Astrocyte (in vitro differentiated cells and primary cell): ENCODE results near the gene STUM.

Source experiments
- CTCF ChIP-seq: IDR thresholded peaks from 2 replicates; pipeline ENCODE4 v1.5.1; 2011; ENCODE audit warnings: low read depth, mild to moderate bottlenecking, inconsistent platforms, low read length, moderate library complexity; ENCODE audit not compliant: insufficient read depth
- EZH2 ChIP-seq: IDR thresholded peaks from 2 replicates; pipeline ENCODE4 v1.6.1; 2012; ENCODE audit warnings: mild to moderate bottlenecking, low read length, inconsistent platforms; ENCODE audit not compliant: insufficient read depth

DNA sequence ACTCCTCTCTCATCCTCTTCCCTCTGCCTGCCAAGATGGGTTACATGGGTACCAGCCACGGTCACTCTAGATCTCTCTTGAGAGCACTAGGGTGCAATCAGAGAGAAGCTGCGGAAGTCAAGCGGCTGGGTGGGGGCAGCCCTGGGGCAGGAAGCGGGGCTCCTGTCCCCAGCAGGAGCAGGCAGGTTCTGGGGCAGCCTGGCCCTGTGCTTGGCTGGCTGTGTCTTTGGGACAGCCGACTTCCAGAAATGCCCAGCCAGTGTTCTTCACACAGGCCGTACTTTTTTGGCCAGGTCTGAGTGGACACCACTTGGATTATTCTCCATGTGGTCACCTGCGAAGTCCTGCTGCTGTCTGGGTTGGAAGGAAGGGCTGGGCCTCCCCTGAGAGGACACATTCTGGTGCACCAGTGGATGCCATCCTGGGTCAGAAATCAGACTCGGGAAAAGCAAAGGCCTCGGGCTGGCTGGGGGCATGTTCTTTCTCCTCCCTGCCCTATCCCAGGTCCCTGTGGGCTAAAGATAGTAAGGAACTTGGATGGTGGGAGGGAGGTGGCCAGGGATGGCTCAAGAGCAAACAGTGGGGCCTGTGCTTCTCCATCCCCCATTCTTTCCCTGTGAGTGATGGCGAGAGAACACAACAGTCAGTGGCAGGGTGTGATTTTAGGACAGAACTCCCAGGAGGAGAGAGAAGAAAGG lies 96.9 kb downstream of the STUM start:
- TF ChIP-seq CTCF (no peak), EZH2 (no peak)
